T-helper 1 cell (primary cell): Measurements from ENCODE around the gene NPAS3.

Experiments
- DNase-seq, 5 donors: peaks; one replicate each; pipeline ENCODE4 v3.0.0-alpha.2; 2012 to 2020

NPAS3 gene

GRCh38 chr14:33733310-33733709 lies 794.6 kb downstream of the NPAS3 start:
- DNase-seq = no peak

DNA sequence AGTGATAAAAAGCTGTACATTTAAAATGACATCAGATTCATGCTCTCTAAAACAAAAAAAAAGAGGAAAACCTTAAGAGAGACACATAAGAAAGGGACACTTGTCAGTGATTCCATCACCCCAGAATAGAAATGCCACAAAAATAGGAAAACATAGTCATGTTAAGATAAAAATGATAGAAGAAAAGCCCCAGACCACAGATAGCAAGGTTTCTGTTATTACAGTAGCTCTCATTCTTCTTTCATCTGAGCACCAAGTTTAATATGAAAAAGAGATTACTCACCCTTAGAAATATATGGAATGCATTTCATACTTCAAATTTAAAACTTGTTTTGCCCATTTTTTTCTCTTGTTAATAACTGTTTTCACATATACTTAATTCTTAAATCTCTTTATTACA lies 795.0 kb downstream of the NPAS3 start:
- no peak for DNase-seq

GRCh38 chr14:33734387-33734786 lies 795.7 kb downstream of the NPAS3 start:
- DNase-seq = peak in 1 of 5 donors; percentile 3

GRCh38 chr14:33736299-33736825 lies 797.7 kb downstream of the NPAS3 start:
- DNase-seq = no peak

- no peak for DNase-seq
Measured at GRCh38 chr14:33736979-33737378, 798.3 kb downstream of the NPAS3 start.

- no peak for DNase-seq
Measured at GRCh38 chr14:33737446-33737845, 798.8 kb downstream of the NPAS3 start.

DNA sequence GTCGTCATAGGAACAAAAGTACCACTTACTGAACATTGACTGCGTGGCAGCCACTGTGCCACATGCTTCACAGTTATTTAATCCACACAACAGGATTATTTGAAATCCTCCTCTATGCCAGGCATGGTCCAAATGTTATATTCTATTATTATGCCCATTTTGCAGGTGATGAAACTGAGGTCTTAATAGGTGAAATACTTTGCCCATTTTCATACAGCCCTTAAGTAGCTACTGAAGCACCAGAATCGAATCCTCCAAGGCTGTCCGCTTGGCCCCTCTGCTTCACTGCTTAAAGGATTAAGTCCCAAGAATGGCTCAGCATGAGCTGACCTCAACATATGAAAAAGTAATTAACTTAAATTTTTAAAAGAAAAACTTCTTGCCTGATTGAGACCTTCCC lies 799.4 kb downstream of the NPAS3 start:
- DNase-seq = no peak

DNA sequence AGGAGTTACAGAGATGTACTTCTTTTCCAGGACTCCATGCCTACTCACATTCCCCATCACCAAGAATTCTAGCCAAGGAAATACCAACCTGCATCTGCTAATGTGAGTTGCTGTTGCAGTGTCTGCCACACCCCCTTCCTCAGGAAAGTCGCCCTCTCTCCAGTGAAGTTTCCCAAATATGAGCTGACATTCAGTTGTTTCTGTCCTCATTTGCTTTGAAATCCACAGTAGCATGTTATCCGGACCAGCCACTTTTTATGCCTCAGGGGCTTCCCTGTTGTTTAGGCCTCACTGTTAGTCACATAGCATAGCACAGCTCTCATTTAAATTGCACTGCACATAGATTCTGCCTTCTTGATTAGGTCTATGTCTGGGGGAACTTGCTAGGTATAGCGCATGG lies 799.8 kb downstream of the NPAS3 start:
- no peak for DNase-seq

DNA sequence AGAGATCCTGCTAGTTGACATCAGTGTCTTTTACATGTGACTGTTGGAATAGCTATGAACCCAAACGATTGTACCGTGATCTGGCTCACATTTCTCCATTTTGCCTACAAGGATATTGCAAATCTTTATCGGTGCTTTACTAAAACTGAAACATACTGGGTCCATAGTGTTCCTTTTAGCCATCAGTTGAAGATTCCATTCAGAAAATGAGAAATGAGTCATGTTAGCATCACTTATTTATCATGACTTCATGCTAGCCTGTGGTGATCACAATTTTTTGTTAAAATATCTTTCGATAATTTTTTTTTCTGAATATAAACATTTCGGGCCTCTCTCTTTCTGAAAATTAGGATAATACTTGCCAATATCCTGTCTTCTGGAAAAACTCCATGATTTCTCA lies 801.9 kb downstream of the NPAS3 start:
- DNase-seq = no peak

DNA sequence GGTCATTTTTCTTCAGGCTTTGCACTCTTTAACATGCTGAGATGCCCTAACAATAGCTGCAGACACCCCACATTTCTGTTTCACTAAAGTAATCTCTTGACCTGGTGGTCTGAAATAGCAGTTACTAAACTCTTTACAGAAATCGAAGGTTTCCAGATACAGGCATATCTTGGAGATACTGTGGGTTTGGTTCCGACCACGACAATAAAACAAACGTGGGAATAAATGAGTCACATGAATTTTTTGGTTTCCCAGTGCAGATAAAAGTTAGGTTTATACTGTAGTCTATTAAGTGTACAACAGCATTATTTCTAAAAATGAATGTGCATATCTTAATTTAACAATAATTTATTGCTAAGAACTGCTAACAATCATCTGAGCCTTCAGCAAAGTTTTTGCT lies 803.5 kb downstream of the NPAS3 start:
- no peak for DNase-seq

DNA sequence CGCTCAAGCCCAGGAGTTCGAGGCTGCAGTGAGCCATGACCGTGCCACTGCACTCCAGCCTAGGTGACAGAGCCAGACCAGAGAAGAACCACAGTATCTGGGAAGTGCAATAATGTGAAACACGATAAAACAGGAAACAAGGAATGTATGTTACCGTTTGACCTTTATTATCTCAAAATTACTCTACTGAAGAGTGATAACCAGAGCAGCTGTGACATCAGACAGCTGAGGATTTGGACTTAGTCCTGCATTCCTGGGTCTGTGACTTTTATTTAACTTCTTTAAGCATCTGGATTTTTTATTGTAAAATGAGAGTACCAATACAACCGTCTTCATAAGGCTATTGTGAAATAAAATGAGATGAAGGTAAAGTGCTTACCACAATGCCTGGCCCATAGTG lies 806.5 kb downstream of the NPAS3 start:
- DNase-seq = no peak

DNA sequence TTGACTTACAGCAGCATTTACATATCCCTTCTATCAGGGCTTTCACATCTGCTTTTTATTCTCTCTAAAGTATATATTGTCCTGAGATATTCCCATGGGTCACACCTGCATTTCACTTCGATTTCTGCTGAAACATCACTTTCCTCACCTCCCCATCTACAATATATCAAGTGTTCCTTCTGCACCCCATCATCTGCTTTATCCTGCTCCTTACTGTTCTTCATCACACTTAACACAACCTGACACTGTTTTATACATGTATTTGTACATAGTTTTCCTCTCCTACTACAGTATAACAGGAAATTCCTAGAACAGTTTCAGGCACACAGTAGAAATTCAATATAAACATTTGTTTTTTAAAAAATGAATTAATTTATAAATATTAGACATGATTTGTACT lies 809.1 kb downstream of the NPAS3 start:
- DNase-seq = no peak

GRCh38 chr14:33754261-33754660 lies 815.6 kb downstream of the NPAS3 start:
- no peak for DNase-seq

- DNase-seq = no peak
Measured at GRCh38 chr14:33755358-33755757, 816.7 kb downstream of the NPAS3 start.

GRCh38 chr14:33756833-33757232 lies 818.2 kb downstream of the NPAS3 start:
- no peak for DNase-seq

DNA sequence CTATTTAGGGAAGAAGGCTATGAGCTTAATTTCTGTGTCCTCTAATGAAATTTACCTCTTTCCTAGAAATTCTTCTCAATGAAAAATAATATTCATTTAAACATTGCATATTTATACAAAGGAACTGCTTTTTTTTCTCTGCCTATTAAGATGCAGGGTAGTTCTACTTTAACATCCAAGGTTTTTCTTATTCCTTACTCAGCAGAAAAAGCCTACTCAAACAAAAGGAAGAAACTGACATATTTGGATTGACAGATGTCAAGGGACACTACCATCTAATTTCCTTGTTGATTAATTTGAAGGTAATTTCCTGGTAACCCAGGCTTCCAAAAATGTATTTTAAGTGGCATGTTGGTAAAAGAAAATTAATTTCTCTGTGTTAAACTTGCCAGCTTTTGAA lies 819.9 kb downstream of the NPAS3 start:
- no peak for DNase-seq

DNA sequence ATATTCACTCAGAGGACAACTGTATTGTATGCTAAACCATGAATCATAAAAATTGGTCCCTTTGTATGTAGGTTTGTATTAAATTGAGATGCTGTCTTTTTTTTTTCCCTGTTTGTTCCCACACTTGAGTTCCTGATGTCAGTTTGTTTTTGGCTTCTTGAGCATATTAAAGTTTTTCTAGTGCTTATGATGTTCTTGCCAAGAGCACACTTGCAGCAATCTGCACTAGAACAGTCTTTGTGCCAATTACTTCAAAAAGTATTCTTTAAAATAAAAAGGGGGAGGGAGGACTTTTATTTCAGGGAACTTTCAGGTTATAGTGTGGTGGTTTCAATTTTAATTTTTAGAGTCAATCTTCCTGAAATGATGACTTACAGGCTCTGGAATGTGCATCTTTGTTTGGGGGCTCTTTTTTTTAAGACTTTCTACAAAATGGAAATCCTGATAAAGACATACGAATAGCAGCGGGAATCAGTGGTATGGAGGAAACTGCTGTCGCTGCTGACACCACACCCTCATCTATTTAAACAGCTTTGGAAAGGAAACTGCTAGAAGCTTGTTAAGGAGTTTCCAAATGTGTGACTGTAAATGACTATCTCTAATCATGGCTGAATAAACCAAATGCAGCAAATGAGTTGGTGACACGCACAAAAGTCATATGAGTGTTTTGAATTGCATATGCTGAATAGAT lies 823.6 kb downstream of the NPAS3 start:
- no peak for DNase-seq

DNA sequence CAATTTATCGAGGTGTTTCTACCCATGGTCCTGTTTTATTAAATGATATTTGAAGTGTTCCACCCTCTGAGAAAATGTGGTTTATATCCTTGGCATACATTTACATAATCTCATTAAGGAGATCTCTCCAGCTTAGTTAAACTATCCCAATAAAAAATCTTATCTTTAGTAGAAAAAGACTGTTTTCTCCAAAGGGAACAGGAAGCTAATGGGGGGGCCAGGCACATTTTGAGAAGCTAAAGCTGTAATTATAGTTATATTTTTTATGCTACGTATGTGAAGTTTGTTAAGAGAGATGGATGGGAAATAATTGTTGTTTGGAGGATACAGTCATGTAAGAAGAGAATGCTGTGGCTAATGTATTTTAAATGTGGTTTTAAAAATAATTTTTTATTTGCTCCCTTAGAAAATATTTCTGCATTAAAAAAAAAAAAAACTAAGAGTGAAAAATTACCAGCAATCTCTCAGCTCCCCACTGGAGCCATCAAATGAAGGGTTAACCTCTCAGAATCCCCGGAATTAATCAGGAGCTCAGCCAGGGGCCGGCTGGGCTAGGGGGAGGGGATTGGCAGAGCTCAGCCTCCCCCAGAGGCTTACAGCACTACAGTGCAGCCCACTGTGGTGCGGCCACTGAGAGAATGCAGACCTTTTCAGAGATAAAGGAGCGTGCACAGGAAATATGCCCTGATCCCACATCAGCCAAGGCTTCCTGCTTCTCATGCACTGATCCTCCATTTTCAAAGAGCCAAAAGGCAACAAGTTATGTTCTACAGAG lies 826.4 kb downstream of the NPAS3 start:
- no peak for DNase-seq

GRCh38 chr14:33767586-33768457 lies 829.1 kb downstream of the NPAS3 start:
- DNase-seq = no peak

DNA sequence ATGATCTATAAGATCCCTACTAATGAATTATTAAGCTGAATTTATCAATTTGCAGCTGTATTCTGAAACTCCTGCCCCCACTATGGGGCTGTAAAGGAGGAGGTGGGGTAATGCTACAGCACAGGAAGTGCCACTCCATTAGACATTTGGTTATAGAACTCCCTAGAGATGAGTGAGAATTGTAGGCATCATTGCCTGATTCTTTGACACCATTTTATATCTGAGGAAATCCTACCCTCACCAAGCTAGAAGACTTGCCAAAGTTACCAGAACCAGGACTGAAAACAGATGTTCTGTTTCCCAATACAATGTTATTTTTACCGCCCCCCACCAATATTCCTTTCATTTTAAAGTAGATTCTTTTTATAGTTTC lies 829.8 kb downstream of the NPAS3 start:
- DNase-seq = no peak

GRCh38 chr14:33773205-33774030 lies 834.7 kb downstream of the NPAS3 start:
- no peak for DNase-seq

DNA sequence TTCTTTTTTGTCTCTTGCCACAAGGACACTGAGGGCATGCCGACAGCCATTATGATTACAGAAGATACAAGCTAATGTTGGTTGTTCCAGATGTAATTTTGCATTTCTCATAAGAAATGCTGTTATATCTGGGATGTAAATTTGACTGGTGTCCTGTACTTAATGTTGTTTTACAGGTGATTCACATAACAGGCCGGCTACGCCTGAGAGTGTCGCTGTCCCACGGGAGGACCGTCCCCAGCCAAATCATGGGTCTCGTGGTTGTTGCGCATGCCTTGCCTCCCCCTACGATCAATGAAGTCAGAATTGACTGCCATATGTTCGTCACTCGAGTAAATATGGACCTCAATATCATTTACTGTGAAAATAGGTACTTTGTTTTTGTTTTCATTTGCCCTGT lies 835.5 kb downstream of the NPAS3 start:
- no peak for DNase-seq
